C4-2B (cell line): ENCODE data around the gene NUMBL.

Experiments
- H3K27ac ChIP-seq: fragments of 450-650 bp; 2 replicates; pipeline ENCODE4 v1.5.1; 2017
- CTCF ChIP-seq: fragments of 450-650 bp; conservative IDR thresholded peaks from 2 replicates; pipeline ENCODE4 v1.5.1; 2017; ENCODE audit warnings: mild to moderate bottlenecking
- ZFX ChIP-seq: fragments of 450-650 bp; IDR thresholded peaks from 2 replicates; pipeline ENCODE4 v1.6.1; 2017

Gene NUMBL

GRCh38 chr19:40677156-40677555 lies 13.3 kb downstream of the NUMBL start:
- no peak overlapping the region for H3K27ac ChIP-seq
- no peak for TF ChIP-seq CTCF
- no peak for TF ChIP-seq ZFX

GRCh38 chr19:40674291-40674690 lies 16.2 kb downstream of the NUMBL start:
- TF ChIP-seq CTCF (no peak), ZFX (no peak)
- H3K27ac ChIP-seq = no peak overlapping the region

- no peak overlapping the region for H3K27ac ChIP-seq
- TF ChIP-seq CTCF = no peak
These were observed 17.1 kb downstream of the NUMBL start for GRCh38 chr19:40673397-40673796.

GRCh38 chr19:40672573-40673299 lies 17.7 kb downstream of the NUMBL start:
- H3K27ac ChIP-seq = no peak overlapping the region
- TF ChIP-seq CTCF = no peak
- no peak for TF ChIP-seq ZFX

GRCh38 chr19:40672038-40672437 lies 18.4 kb downstream of the NUMBL start:
- no peak for TF ChIP-seq CTCF
- no peak for TF ChIP-seq ZFX
- H3K27ac ChIP-seq = no peak overlapping the region

- TF ChIP-seq ZFX = no peak
- no peak for TF ChIP-seq CTCF
- no peak overlapping the region for H3K27ac ChIP-seq
These were observed 19.0 kb downstream of the NUMBL start for GRCh38 chr19:40671404-40671803.

- TF ChIP-seq ZFX = no peak
- H3K27ac ChIP-seq = no peak overlapping the region
These were observed 21.3 kb downstream of the NUMBL start for GRCh38 chr19:40668991-40669614.

GRCh38 chr19:40667602-40668001 lies 22.8 kb downstream of the NUMBL start:
- TF ChIP-seq ZFX = no peak
- TF ChIP-seq CTCF = no peak
- H3K27ac ChIP-seq = no peak overlapping the region
